Natural killer cell (primary cell): Measurements from ENCODE around the gene TENT5C. TPM values are rescaled to one million over a fixed set of nuclear protein-coding genes. Genes with fewer than 3 reads are reported as not detected.

ENCODE experiments used
- ATAC-seq, 3 donors: fragments of 150-1000 bp in 2 of 3; fragments of 200-7000 bp in 1 of 3; cut with Tn5 transposase; 1 replicate in 1 of 3; 2 replicates in 2 of 3; pipeline ENCODE4 v1.10.0; 2021; ENCODE audit warnings: mild to moderate bottlenecking in 2 of 3, moderate library complexity in 2 of 3
- DNase-seq, 2 donors: peaks; one replicate each; pipeline versions ENCODE4 v3.0.0 to v3.0.0-alpha.2; 2013 to 2021; ENCODE audit warnings: mixed read lengths in 1 of 2
- H3K27ac ChIP-seq: one replicate; pipeline ENCODE4 v1.5.1; 2013; ENCODE audit warnings: mild to moderate bottlenecking, low read length
- H3K27me3 ChIP-seq: one replicate; pipeline ENCODE4 v1.6.1; 2013; ENCODE audit warnings: low read length; ENCODE audit not compliant: control insufficient read depth, insufficient read depth
- H3K36me3 ChIP-seq: one replicate; pipeline ENCODE4 v1.6.1; 2013; ENCODE audit warnings: low read length; ENCODE audit not compliant: control insufficient read depth, insufficient read depth
- H3K4me1 ChIP-seq: one replicate; pipeline ENCODE4 v1.6.1; 2013; ENCODE audit warnings: low read length; ENCODE audit not compliant: control insufficient read depth, insufficient read depth
- H3K4me3 ChIP-seq: one replicate; pipeline ENCODE4 v1.5.1; 2013; ENCODE audit warnings: low read length
- H3K9me3 ChIP-seq: one replicate; pipeline ENCODE4 v1.6.1; 2013; ENCODE audit warnings: low read length; ENCODE audit not compliant: control insufficient read depth, insufficient read depth
- H3K27ac Mint-ChIP-seq, 2 donors: one replicate each; pipeline ENCODE4 v1.8.0; 2022; ENCODE audit warnings: mild to moderate bottlenecking in 2 of 2, mixed read lengths in 2 of 2, moderate library complexity in 1 of 2
- H3K27me3 Mint-ChIP-seq, 2 donors: one replicate each; pipeline ENCODE4 v1.8.0; 2022; ENCODE audit warnings: low read depth in 2 of 2, mixed read lengths in 2 of 2
- H3K36me3 Mint-ChIP-seq: one replicate; pipeline ENCODE4 v1.8.0; 2022; ENCODE audit warnings: mixed read lengths
- H3K4me1 Mint-ChIP-seq, 2 donors: one replicate each; pipeline ENCODE4 v1.8.0; 2022; ENCODE audit warnings: mixed read lengths in 2 of 2
- H3K4me3 Mint-ChIP-seq: one replicate; pipeline ENCODE4 v1.8.0; 2022; ENCODE audit warnings: mild to moderate bottlenecking, moderate library complexity, mixed read lengths
- H3K9me3 Mint-ChIP-seq, 2 donors: one replicate each; pipeline ENCODE4 v1.8.0; 2022; ENCODE audit warnings: mixed read lengths in 2 of 2
- CTCF ChIP-seq: fragments of 200-600 bp; IDR thresholded peaks from one replicate; pipeline ENCODE4 v1.8.0; 2022; ENCODE audit warnings: antibody characterized with exemption
- WGBS: methylation state at CpG from one replicate; pipeline ENCODE4 v1.1.7; 2013; ENCODE audit warnings: missing lambda C conversion rate; ENCODE audit not compliant: insufficient coverage; 5-methylcytosine and 5-hydroxymethylcytosine counted together
- intact Hi-C: fragments of 100-400 bp; cut with micrococcal nuclease; formaldehyde crosslinking; loops from one replicate; pipeline ENCODE4 v1.14.2; 2022
- total RNA-seq, 4 donors: library from RNA; stranded (reverse); fragments of 120-200 nt in 1 of 4; gene quantifications; one replicate each; pipeline versions ENCODE4 v1.2.3 to v1.2.4, GENCODE V29; 2013 to 2022

Gene TENT5C
- total RNA-seq, 3 donors from 2014 or later (not counting 1 experiment from before 2014, with no cell fraction given) = 80.6 to 109 (median 90.9) TPM

DNA sequence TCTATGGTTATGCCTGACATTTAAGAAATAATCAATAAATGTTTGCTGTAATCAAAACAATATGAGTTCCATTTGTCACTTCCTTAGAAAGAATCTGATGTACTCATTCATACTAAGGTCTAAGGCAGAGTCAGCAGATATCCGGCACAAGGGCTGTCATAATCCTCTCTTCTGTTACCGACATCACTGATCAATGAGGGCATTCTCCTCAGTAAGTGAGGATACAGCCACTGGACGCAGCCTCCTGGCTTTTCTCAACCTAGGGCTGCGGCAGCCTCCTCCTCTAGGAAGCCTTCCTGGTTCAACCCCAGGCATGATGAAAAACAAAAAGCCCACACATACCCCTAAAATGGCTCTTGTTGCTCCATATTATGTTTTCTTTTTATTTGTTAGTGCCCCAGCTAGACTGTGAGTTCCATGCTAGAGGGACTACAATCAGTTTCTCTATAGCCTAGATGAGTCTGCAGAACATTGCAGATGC, 40.7 kb upstream of the TENT5C start:
- no peak for TF ChIP-seq CTCF
- Mint-ChIP-seq H3K9me3 (no peaks in the 10 kb centered on the region), H3K27me3 (peaks cover 7 to 10% of the 10 kb centered on the region in 2 donors), H3K4me3 (no peak overlapping the region), H3K36me3 (no peaks in the 10 kb centered on the region), H3K4me1 (peaks cover 4 to 5% of the 10 kb centered on the region in 2 donors), H3K27ac (no peak overlapping the region)
- no peaks in the 10 kb centered on the region for H3K36me3 ChIP-seq
- H3K9me3 ChIP-seq = no peaks in the 10 kb centered on the region
- H3K27ac ChIP-seq = no peak overlapping the region
- ATAC-seq (no peak), DNase-seq (no peak)
- intact Hi-C loops = no loop called here
- no peaks in the 10 kb centered on the region for H3K4me1 ChIP-seq
- H3K27me3 ChIP-seq = no peaks in the 10 kb centered on the region
- 93% methylated on average over 4 of the region's 4 CpGs for WGBS
- H3K4me3 ChIP-seq = no peak overlapping the region

GRCh38 chr1:117565745-117566455, 39.9 kb upstream of the TENT5C start:
- Mint-ChIP-seq H3K36me3 (no peaks in the 10 kb centered on the region), H3K27me3 (peaks cover 5 to 10% of the 10 kb centered on the region in 2 donors), H3K27ac (no peak overlapping the region), H3K4me3 (no peak overlapping the region), H3K4me1 (peaks cover 4 to 5% of the 10 kb centered on the region in 2 donors), H3K9me3 (no peaks in the 10 kb centered on the region)
- Histone ChIP-seq H3K4me3 (no peak overlapping the region), H3K27ac (no peak overlapping the region), H3K4me1 (no peaks in the 10 kb centered on the region), H3K27me3 (no peaks in the 10 kb centered on the region), H3K36me3 (no peaks in the 10 kb centered on the region), H3K9me3 (no peaks in the 10 kb centered on the region)
- no peak for TF ChIP-seq CTCF
- ATAC-seq = no peak
- 91% methylated on average over 8 of the region's 8 CpGs for WGBS
- intact Hi-C loops = no loop called here
- peak in 1 of 2 donors; percentile 14 for DNase-seq

GRCh38 chr1:117566556-117566955, 39.3 kb upstream of the TENT5C start:
- intact Hi-C loops = no loop called here
- Histone ChIP-seq H3K9me3 (no peaks in the 10 kb centered on the region), H3K4me3 (no peak overlapping the region), H3K4me1 (no peaks in the 10 kb centered on the region), H3K36me3 (no peaks in the 10 kb centered on the region), H3K27ac (no peak overlapping the region), H3K27me3 (no peaks in the 10 kb centered on the region)
- peaks cover 7 to 8% of the 10 kb centered on the region in 2 donors for H3K4me1 Mint-ChIP-seq
- H3K9me3 Mint-ChIP-seq = no peaks in the 10 kb centered on the region
- TF ChIP-seq CTCF = no peak
- DNase-seq (no peak), ATAC-seq (no peak)
- 76% methylated on average over 3 of the region's 3 CpGs for WGBS
- no peak overlapping the region for H3K27ac Mint-ChIP-seq
- H3K36me3 Mint-ChIP-seq = no peaks in the 10 kb centered on the region
- H3K4me3 Mint-ChIP-seq = no peak overlapping the region
- peaks cover 5 to 10% of the 10 kb centered on the region in 2 donors for H3K27me3 Mint-ChIP-seq
